GM12872 (cell line): ENCODE results near the gene CCDC32.

ENCODE experiments used
- CTCF ChIP-seq: IDR thresholded peaks from 3 replicates; pipeline ENCODE4 v1.5.1; 2011; ENCODE audit warnings: low read depth, mild to moderate bottlenecking, low read length, moderate library complexity; ENCODE audit not compliant: insufficient read depth

The CCDC32 gene

GRCh38 chr15:40511093-40511471 lies 53.8 kb downstream of the CCDC32 start:
- TF ChIP-seq CTCF, result no peak

DNA sequence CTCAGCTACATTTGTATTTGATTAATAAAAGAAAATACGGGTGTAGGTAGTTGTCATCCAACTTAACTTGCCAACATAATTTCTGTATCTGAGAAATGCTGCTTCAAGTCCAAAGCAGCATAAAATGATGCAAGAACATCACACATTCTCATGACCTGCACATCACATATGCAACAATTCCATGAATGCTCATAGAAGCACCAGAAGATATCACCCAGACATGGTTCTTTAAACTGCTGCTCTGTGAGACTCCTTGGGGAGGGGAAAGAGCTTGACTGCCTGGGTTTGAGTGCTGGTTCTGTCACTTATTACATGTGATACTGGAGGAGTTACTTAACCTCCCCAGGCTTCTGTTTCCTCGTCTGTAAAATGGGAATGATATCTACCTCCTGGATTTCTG lies 54.6 kb downstream of the CCDC32 start:
- no peak for TF ChIP-seq CTCF

GRCh38 chr15:40508216-40508615 lies 56.6 kb downstream of the CCDC32 start:
- no peak for TF ChIP-seq CTCF

DNA sequence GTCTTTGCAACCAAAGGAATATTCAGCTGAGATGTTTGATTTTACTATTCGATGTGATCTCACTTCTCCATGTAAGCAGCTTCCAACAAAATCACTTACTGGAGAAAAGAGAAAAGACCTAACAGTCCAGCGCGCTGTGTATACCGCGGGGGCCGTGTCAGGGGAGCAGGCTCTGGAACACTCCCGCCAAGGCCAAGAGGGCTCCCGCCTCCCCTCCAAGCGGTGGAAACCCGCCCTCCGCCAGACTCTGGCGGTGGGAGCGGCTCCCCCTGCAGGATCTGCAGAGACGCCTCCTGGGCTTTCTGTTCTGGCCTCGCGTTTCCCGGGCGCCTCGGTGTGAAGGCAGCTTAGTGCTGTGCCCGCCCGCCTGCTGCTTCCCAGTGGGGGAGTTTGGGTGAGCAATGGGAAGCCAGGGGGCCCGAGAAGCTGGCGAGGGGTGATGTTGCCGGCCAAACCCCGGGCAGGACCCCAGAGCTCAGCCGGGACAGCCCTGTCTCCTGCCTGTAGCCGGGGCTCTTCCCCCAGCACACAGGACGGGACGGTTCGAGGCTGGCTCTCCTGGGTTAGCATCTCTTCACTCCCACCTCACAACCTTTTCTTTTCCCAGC lies 57.8 kb downstream of the CCDC32 start:
- peak; percentile 73 for TF ChIP-seq CTCF
